Calu3 (cell line): ENCODE results near the gene COBLL1. TPM values are rescaled to one million over a fixed set of nuclear protein-coding genes. Genes with fewer than 3 reads are reported as not detected.
A peak's percentile ranks its signal among the peaks of the same experiment; 100 is the strongest.

Experiments used
- BruUV-seq: library from RNA; stranded (reverse); fragments of 400-500 nt; replicated peaks from 2 replicates; lab custom pipeline; 2021; lab: Mats Ljungman, UMichigan
- CTCF ChIA-PET: fragments of 300-600 bp; sonication (Branson Sonifier 250); formaldehyde crosslinking; loops from one replicate; lab custom pipeline; 2022; ENCODE audit warnings: antibody characterized with exemption; lab: Charles Lee
- DNase-seq: peaks from one replicate; pipeline ENCODE4 v3.0.0; 2022
- H3K27ac Mint-ChIP-seq: one replicate; pipeline ENCODE4 v1.8.0; 2022; ENCODE audit warnings: mixed read lengths; ENCODE audit not compliant: unreplicated experiment
- H3K27me3 Mint-ChIP-seq: one replicate; pipeline ENCODE4 v1.8.0; 2022; ENCODE audit warnings: mixed read lengths; ENCODE audit not compliant: unreplicated experiment
- H3K36me3 Mint-ChIP-seq: one replicate; pipeline ENCODE4 v1.8.0; 2022; ENCODE audit warnings: mild to moderate bottlenecking, moderate library complexity, mixed read lengths; ENCODE audit not compliant: insufficient read depth, unreplicated experiment
- H3K4me1 Mint-ChIP-seq: one replicate; pipeline ENCODE4 v1.8.0; 2022; ENCODE audit warnings: mild to moderate bottlenecking, low read depth, mixed read lengths; ENCODE audit not compliant: unreplicated experiment
- H3K4me3 Mint-ChIP-seq: one replicate; pipeline ENCODE4 v1.8.0; 2022; ENCODE audit warnings: mild to moderate bottlenecking, low read depth, moderate library complexity, mixed read lengths; ENCODE audit not compliant: unreplicated experiment
- H3K9me3 Mint-ChIP-seq: one replicate; pipeline ENCODE4 v1.8.0; 2022; ENCODE audit warnings: low read depth, mixed read lengths; ENCODE audit not compliant: unreplicated experiment
- intact Hi-C: fragments of 100-400 bp; cut with micrococcal nuclease; formaldehyde crosslinking; loops from one replicate; pipeline ENCODE4 v1.10.0; 2022; ENCODE audit not compliant: unreplicated experiment
- total RNA-seq: library from RNA; stranded (reverse); gene quantifications from 2 replicates; pipeline ENCODE4 v1.2.3, GENCODE V29; 2022
- TF ChIP-seq, protein P1 (sequence below): fragments of 200-600 bp; IDR thresholded peaks from one replicate; pipeline ENCODE4 v1.8.0; 2022; ENCODE audit warnings: antibody characterized with exemption; ENCODE audit not compliant: unreplicated experiment

COBLL1 gene
- total RNA-seq, 1 experiment from 2014 or later = 44.9 TPM

GRCh38 chr2:164662066-164662465 is 179.6 kb downstream of the COBLL1 start:
- Mint-ChIP-seq H3K27ac (no peak overlapping the region), H3K27me3 (no peaks in the 10 kb centered on the region), H3K9me3 (peaks cover 3% of the 10 kb centered on the region), H3K36me3 (no peaks in the 10 kb centered on the region), H3K4me1 (no peaks in the 10 kb centered on the region), H3K4me3 (no peak overlapping the region)
- no peak for DNase-seq
- intact Hi-C loops = no loop called here
- no TSS peak for BruUV-seq
- CTCF ChIA-PET = no interaction called here
- TF ChIP-seq, protein P1, sequence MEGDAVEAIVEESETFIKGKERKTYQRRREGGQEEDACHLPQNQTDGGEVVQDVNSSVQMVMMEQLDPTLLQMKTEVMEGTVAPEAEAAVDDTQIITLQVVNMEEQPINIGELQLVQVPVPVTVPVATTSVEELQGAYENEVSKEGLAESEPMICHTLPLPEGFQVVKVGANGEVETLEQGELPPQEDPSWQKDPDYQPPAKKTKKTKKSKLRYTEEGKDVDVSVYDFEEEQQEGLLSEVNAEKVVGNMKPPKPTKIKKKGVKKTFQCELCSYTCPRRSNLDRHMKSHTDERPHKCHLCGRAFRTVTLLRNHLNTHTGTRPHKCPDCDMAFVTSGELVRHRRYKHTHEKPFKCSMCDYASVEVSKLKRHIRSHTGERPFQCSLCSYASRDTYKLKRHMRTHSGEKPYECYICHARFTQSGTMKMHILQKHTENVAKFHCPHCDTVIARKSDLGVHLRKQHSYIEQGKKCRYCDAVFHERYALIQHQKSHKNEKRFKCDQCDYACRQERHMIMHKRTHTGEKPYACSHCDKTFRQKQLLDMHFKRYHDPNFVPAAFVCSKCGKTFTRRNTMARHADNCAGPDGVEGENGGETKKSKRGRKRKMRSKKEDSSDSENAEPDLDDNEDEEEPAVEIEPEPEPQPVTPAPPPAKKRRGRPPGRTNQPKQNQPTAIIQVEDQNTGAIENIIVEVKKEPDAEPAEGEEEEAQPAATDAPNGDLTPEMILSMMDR = no peak

DNA sequence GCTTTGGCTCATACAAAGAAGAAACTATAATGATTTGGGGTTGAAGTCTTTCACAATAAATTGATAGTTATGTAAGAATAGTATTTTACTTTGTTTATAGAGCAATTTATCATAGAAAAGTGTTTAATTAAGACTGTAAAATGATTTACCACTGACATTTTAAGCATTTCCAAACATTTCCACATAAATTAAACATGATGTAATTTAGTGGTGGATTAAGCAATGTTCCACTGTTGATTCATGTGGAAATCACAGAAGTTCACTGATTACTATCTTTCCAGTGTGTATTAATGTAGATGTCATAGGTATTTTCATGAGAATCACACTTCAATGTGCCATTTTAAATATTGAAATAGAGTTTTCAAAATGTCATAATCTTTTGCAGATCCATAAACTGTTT is 180.3 kb downstream of the COBLL1 start:
- H3K9me3 Mint-ChIP-seq = peaks cover 3% of the 10 kb centered on the region
- H3K4me1 Mint-ChIP-seq = no peaks in the 10 kb centered on the region
- TF ChIP-seq, protein P1 = no peak
- BruUV-seq = no TSS peak
- no peaks in the 10 kb centered on the region for H3K27me3 Mint-ChIP-seq
- no peak overlapping the region for H3K27ac Mint-ChIP-seq
- CTCF ChIA-PET = interaction anchor here (0.7 kb wide), 1 partner anchor 87 kb away, joined by 4 read pairs; no protein-coding TSS in a partner anchor
- no peak overlapping the region for H3K4me3 Mint-ChIP-seq
- no peak for DNase-seq
- intact Hi-C loops = no loop called here
- H3K36me3 Mint-ChIP-seq = no peaks in the 10 kb centered on the region

DNA sequence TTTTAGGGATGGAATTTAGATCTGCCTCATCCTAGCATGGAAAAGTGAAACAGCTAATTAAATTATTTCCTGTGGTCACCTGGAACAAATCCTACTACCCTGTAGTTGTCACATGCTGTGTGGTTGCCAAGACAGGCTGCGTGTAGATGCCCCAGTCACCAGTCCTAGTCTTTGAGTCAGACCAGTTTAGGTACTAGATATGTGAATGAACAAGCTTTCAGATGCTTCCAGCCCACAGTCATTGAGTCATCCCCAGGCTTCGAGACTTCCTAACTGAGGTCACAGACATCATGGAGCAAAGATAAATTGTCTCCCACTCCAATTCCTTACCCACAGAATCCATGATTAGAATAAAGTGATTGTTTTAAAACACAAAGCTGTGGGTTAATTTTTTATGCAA is 184.5 kb downstream of the COBLL1 start:
- no peak overlapping the region for H3K27ac Mint-ChIP-seq
- no peak for DNase-seq
- intact Hi-C loops = no loop called here

GRCh38 chr2:164655750-164656149 is 185.9 kb downstream of the COBLL1 start:
- no peaks in the 10 kb centered on the region for H3K36me3 Mint-ChIP-seq
- no peak overlapping the region for H3K27ac Mint-ChIP-seq
- intact Hi-C loops = no loop called here
- BruUV-seq = no TSS peak
- H3K4me1 Mint-ChIP-seq = no peaks in the 10 kb centered on the region
- no peaks in the 10 kb centered on the region for H3K27me3 Mint-ChIP-seq
- DNase-seq = peak; percentile 5
- peaks cover 15% of the 10 kb centered on the region for H3K9me3 Mint-ChIP-seq
- CTCF ChIA-PET = no interaction called here
- H3K4me3 Mint-ChIP-seq = no peak overlapping the region
- TF ChIP-seq, protein P1 = no peak

More for the DNA sequence above, 184.5 kb downstream of the COBLL1 start:
- CTCF ChIA-PET = no interaction called here
- TF ChIP-seq, protein P1 = no peak
- H3K4me1 Mint-ChIP-seq = no peaks in the 10 kb centered on the region
- H3K4me3 Mint-ChIP-seq = no peak overlapping the region
- H3K36me3 Mint-ChIP-seq = no peaks in the 10 kb centered on the region
- H3K9me3 Mint-ChIP-seq = peaks cover 10% of the 10 kb centered on the region
- H3K27me3 Mint-ChIP-seq = no peaks in the 10 kb centered on the region
- no TSS peak for BruUV-seq
